Effector memory CD8-positive, alpha-beta T cell (primary cell): ENCODE results near the gene OR56B1.
"Not testable (repeated sequence)": the region's sequence is repeated elsewhere in the genome, so short reads cannot be mapped to it uniquely, and the experiment has no call there.

Experiments used
- ATAC-seq: fragments of 150-1000 bp; cut with Tn5 transposase; replicated peaks from 2 replicates; pipeline ENCODE4 v1.10.0; 2021; ENCODE audit warnings: mild to moderate bottlenecking, moderate library complexity
- DNase-seq, 3 experiments: peaks; one replicate each; pipeline ENCODE4 v3.0.0; 2021
- H3K27ac Mint-ChIP-seq, 2 donors: one replicate each; pipeline ENCODE4 v1.8.0; 2022; ENCODE audit warnings: mild to moderate bottlenecking in 2 of 2, mixed read lengths in 2 of 2, moderate library complexity in 2 of 2
- H3K27me3 Mint-ChIP-seq, 2 donors: one replicate each; pipeline ENCODE4 v1.8.0; 2022; ENCODE audit warnings: mixed read lengths in 2 of 2
- H3K36me3 Mint-ChIP-seq: one replicate; pipeline ENCODE4 v1.8.0; 2022; ENCODE audit warnings: mild to moderate bottlenecking, moderate library complexity, mixed read lengths; ENCODE audit not compliant: insufficient read depth
- H3K4me1 Mint-ChIP-seq, 2 donors: one replicate each; pipeline ENCODE4 v1.8.0; 2022; ENCODE audit warnings: low read depth in 2 of 2, mixed read lengths in 2 of 2
- H3K4me3 Mint-ChIP-seq, 2 donors: one replicate each; pipeline ENCODE4 v1.8.0; 2022; ENCODE audit warnings: mild to moderate bottlenecking in 2 of 2, mixed read lengths in 2 of 2, moderate library complexity in 2 of 2
- H3K9me3 Mint-ChIP-seq, 2 donors: one replicate each; pipeline ENCODE4 v1.8.0; 2022; ENCODE audit warnings: mixed read lengths in 2 of 2

The OR56B1 gene

GRCh38 chr11:5703741-5704536 lies 32.3 kb upstream of the OR56B1 start:
- H3K9me3 Mint-ChIP-seq = no peaks in the 10 kb centered on the region
- peaks cover 9 to 41% of the 10 kb centered on the region in 2 donors for H3K4me1 Mint-ChIP-seq
- H3K36me3 Mint-ChIP-seq = peaks cover 88% of the 10 kb centered on the region
- H3K27ac Mint-ChIP-seq = peak overlapping the region; percentile 39 to 86
- no peak for DNase-seq
- peak overlapping the region in 1 of 2 donors; percentile 23 for H3K4me3 Mint-ChIP-seq
- ATAC-seq = peak; percentile 26
- H3K27me3 Mint-ChIP-seq = no peaks in the 10 kb centered on the region

- Mint-ChIP-seq H3K27me3 (no peaks in the 10 kb centered on the region), H3K4me1 (peaks cover 9 to 39% of the 10 kb centered on the region in 2 donors), H3K27ac (peak overlapping the region; percentile 59 to 86), H3K36me3 (peaks cover 88% of the 10 kb centered on the region), H3K9me3 (no peaks in the 10 kb centered on the region), H3K4me3 (peak overlapping the region in 1 of 2 donors; percentile 26)
- ATAC-seq = no peak
- no peak for DNase-seq
Measured at GRCh38 chr11:5705688-5706087, 30.6 kb upstream of the OR56B1 start.

GRCh38 chr11:5712507-5712906 lies 23.7 kb upstream of the OR56B1 start:
- Mint-ChIP-seq H3K27me3 (no peaks in the 10 kb centered on the region), H3K9me3 (no peaks in the 10 kb centered on the region), H3K27ac (peak overlapping the region in 1 of 2 donors; percentile 44), H3K36me3 (peaks cover 35% of the 10 kb centered on the region), H3K4me3 (no peak overlapping the region), H3K4me1 (peaks cover 0 to 5% of the 10 kb centered on the region in 2 donors)
- DNase-seq (no peak), ATAC-seq (peak; percentile 58)

GRCh38 chr11:5713695-5714094 lies 22.6 kb upstream of the OR56B1 start:
- Mint-ChIP-seq H3K27me3 (no peaks in the 10 kb centered on the region), H3K9me3 (no peaks in the 10 kb centered on the region)
- no peak for ATAC-seq

GRCh38 chr11:5716518-5716917 lies 19.7 kb upstream of the OR56B1 start:
- not testable (repeated sequence) for DNase-seq, H3K4me3 Mint-ChIP-seq, ATAC-seq, H3K27ac Mint-ChIP-seq, H3K4me1 Mint-ChIP-seq, H3K36me3 Mint-ChIP-seq, H3K27me3 Mint-ChIP-seq
- peaks cover 5 to 11% of the 10 kb centered on the region in 2 donors for H3K9me3 Mint-ChIP-seq

More at GRCh38 chr11:5713695-5714094, 22.6 kb upstream of the OR56B1 start:
- DNase-seq = no peak
- Mint-ChIP-seq H3K4me1 (no peaks in the 10 kb centered on the region), H3K4me3 (no peak overlapping the region), H3K27ac (peak overlapping the region in 1 of 2 donors; percentile 81), H3K36me3 (peaks cover 23% of the 10 kb centered on the region)

GRCh38 chr11:5719703-5720495 lies 16.3 kb upstream of the OR56B1 start:
- ATAC-seq (no peak), DNase-seq (no peak)
- H3K4me3 Mint-ChIP-seq = no peak overlapping the region
- peak overlapping the region in 1 of 2 donors; percentile 24 for H3K27ac Mint-ChIP-seq
- H3K4me1 Mint-ChIP-seq = peaks cover 0 to 3% of the 10 kb centered on the region in 2 donors
- peaks cover 5 to 11% of the 10 kb centered on the region in 2 donors for H3K9me3 Mint-ChIP-seq
- H3K36me3 Mint-ChIP-seq = peaks cover 3% of the 10 kb centered on the region
- no peaks in the 10 kb centered on the region for H3K27me3 Mint-ChIP-seq

- Mint-ChIP-seq H3K36me3 (peaks cover 3% of the 10 kb centered on the region), H3K4me3 (no peak overlapping the region), H3K4me1 (peaks cover 0 to 3% of the 10 kb centered on the region in 2 donors), H3K27me3 (peaks cover 0 to 7% of the 10 kb centered on the region in 2 donors), H3K9me3 (peaks cover 5 to 11% of the 10 kb centered on the region in 2 donors), H3K27ac (no peak overlapping the region)
- DNase-seq (no peak), ATAC-seq (no peak)
Measured at GRCh38 chr11:5722622-5723021, 13.6 kb upstream of the OR56B1 start.

- Mint-ChIP-seq H3K27me3 (peaks cover 7% of the 10 kb centered on the region in 2 donors), H3K9me3 (no peaks in the 10 kb centered on the region), H3K27ac (no peak overlapping the region), H3K4me3 (no peak overlapping the region), H3K4me1 (peaks cover 0 to under 1% of the 10 kb centered on the region in 2 donors), H3K36me3 (peaks cover under 1% of the 10 kb centered on the region)
- no peak for ATAC-seq
- no peak for DNase-seq
Measured at GRCh38 chr11:5726351-5726750, 9.9 kb upstream of the OR56B1 start.

- no peak for DNase-seq
- no peak overlapping the region for H3K4me3 Mint-ChIP-seq
- no peak overlapping the region for H3K27ac Mint-ChIP-seq
- no peak for ATAC-seq
- no peaks in the 10 kb centered on the region for H3K9me3 Mint-ChIP-seq
- H3K4me1 Mint-ChIP-seq = no peaks in the 10 kb centered on the region
- peaks cover 7% of the 10 kb centered on the region in 2 donors for H3K27me3 Mint-ChIP-seq
- no peaks in the 10 kb centered on the region for H3K36me3 Mint-ChIP-seq
Measured at GRCh38 chr11:5727691-5728090, 8.6 kb upstream of the OR56B1 start.

- H3K36me3 Mint-ChIP-seq = no peaks in the 10 kb centered on the region
- peaks cover 19 to 32% of the 10 kb centered on the region in 2 donors for H3K27me3 Mint-ChIP-seq
- no peak overlapping the region for H3K4me3 Mint-ChIP-seq
- H3K27ac Mint-ChIP-seq = no peak overlapping the region
- DNase-seq = no peak
- ATAC-seq = no peak
- peaks cover 3 to 13% of the 10 kb centered on the region in 2 donors for H3K9me3 Mint-ChIP-seq
- H3K4me1 Mint-ChIP-seq = no peaks in the 10 kb centered on the region
Measured at GRCh38 chr11:5737091-5737490, 843 bp downstream of the OR56B1 start.

- no peaks in the 10 kb centered on the region for H3K4me1 Mint-ChIP-seq
- H3K27ac Mint-ChIP-seq = no peak overlapping the region
- DNase-seq (no peak), ATAC-seq (no peak)
- no peaks in the 10 kb centered on the region for H3K36me3 Mint-ChIP-seq
- peaks cover 3 to 13% of the 10 kb centered on the region in 2 donors for H3K9me3 Mint-ChIP-seq
- peaks cover 19 to 33% of the 10 kb centered on the region in 2 donors for H3K27me3 Mint-ChIP-seq
- no peak overlapping the region for H3K4me3 Mint-ChIP-seq
Measured at GRCh38 chr11:5737670-5738392, 1.6 kb downstream of the OR56B1 start.

- DNase-seq (no peak), ATAC-seq (no peak)
- Mint-ChIP-seq H3K27me3 (peaks cover 19 to 35% of the 10 kb centered on the region in 2 donors), H3K4me1 (no peaks in the 10 kb centered on the region), H3K9me3 (peaks cover 3 to 13% of the 10 kb centered on the region in 2 donors), H3K4me3 (no peak overlapping the region), H3K36me3 (no peaks in the 10 kb centered on the region), H3K27ac (no peak overlapping the region)
Measured at GRCh38 chr11:5738431-5738830, 2.2 kb downstream of the OR56B1 start.

- H3K4me3 Mint-ChIP-seq = no peak overlapping the region
- ATAC-seq (no peak), DNase-seq (no peak)
- no peaks in the 10 kb centered on the region for H3K36me3 Mint-ChIP-seq
- no peaks in the 10 kb centered on the region for H3K4me1 Mint-ChIP-seq
- peaks cover under 1 to 26% of the 10 kb centered on the region in 2 donors for H3K27me3 Mint-ChIP-seq
- H3K27ac Mint-ChIP-seq = no peak overlapping the region
- H3K9me3 Mint-ChIP-seq = no peaks in the 10 kb centered on the region
Measured at GRCh38 chr11:5746614-5747013, 10.4 kb downstream of the OR56B1 start.
